GM23338 (cell line): ENCODE results near the gene CTNND2.

Experiments
- CREB1 ChIP-seq: fragments of 250-450 bp; sonication (Bioruptor Pico); IDR thresholded peaks from 2 replicates; pipeline ENCODE4 v1.5.0; 2020; ENCODE audit warnings: low read depth, mild to moderate bottlenecking, moderate library complexity
- EZH2 ChIP-seq: fragments of 200-600 bp; sonication (generic); IDR thresholded peaks from one replicate; pipeline ENCODE4 v1.8.0; 2017; ENCODE audit warnings: antibody characterized with exemption, mild to moderate bottlenecking, low read depth; ENCODE audit not compliant: unreplicated experiment
- EZH2phosphoT487 ChIP-seq: fragments of 200-600 bp; sonication (generic); IDR thresholded peaks from one replicate; pipeline ENCODE4 v1.8.1; 2018; ENCODE audit warnings: antibody characterized with exemption; ENCODE audit not compliant: unreplicated experiment
- JUNB ChIP-seq: IDR thresholded peaks from one replicate; pipeline ENCODE4 v1.6.1; 2016; ENCODE audit warnings: antibody characterized with exemption; ENCODE audit not compliant: unreplicated experiment
- NANOG ChIP-seq: IDR thresholded peaks from 2 replicates; pipeline ENCODE4 v1.6.1; 2016; ENCODE audit warnings: antibody characterized with exemption, borderline replicate concordance
- POLR2AphosphoS5 ChIP-seq: IDR thresholded peaks from 2 replicates; pipeline ENCODE4 v1.6.1; 2016; ENCODE audit warnings: antibody characterized with exemption, low read depth
- STAT1 ChIP-seq: IDR thresholded peaks from one replicate; pipeline ENCODE4 v1.6.1; 2016; ENCODE audit warnings: antibody characterized with exemption; ENCODE audit not compliant: unreplicated experiment
- ZNF114 ChIP-seq: fragments of 250-450 bp; sonication (Bioruptor Pico); IDR thresholded peaks from 2 replicates; pipeline ENCODE4 v1.5.0; 2020; ENCODE audit warnings: mild to moderate bottlenecking, moderate library complexity
- ZNF331 ChIP-seq: fragments of 250-450 bp; sonication (Bioruptor Pico); IDR thresholded peaks from 2 replicates; pipeline ENCODE4 v1.5.0; 2020; ENCODE audit warnings: low read depth, mild to moderate bottlenecking, moderate library complexity
- TF ChIP-seq, protein P1 (sequence below), 2 experiments: fragments of 200-600 bp in 1 of 2; sonication (generic) in 1 of 2; conservative IDR thresholded peaks; 2 replicates each; pipeline versions ENCODE4 v1.5.1 to v1.6.1; 2016 to 2017; ENCODE audit warnings: antibody characterized with exemption in 2 of 2, low read depth in 2 of 2, mild to moderate bottlenecking in 2 of 2, moderate library complexity in 1 of 2
- TF ChIP-seq, protein P2 (sequence below): IDR thresholded peaks from one replicate; pipeline ENCODE4 v1.6.1; 2018; ENCODE audit warnings: antibody characterized with exemption; ENCODE audit not compliant: unreplicated experiment
- TF ChIP-seq, protein P3 (sequence below): IDR thresholded peaks from 2 replicates; pipeline ENCODE4 v1.6.1; 2016; ENCODE audit warnings: antibody characterized with exemption

- TF ChIP-seq, protein P1, sequence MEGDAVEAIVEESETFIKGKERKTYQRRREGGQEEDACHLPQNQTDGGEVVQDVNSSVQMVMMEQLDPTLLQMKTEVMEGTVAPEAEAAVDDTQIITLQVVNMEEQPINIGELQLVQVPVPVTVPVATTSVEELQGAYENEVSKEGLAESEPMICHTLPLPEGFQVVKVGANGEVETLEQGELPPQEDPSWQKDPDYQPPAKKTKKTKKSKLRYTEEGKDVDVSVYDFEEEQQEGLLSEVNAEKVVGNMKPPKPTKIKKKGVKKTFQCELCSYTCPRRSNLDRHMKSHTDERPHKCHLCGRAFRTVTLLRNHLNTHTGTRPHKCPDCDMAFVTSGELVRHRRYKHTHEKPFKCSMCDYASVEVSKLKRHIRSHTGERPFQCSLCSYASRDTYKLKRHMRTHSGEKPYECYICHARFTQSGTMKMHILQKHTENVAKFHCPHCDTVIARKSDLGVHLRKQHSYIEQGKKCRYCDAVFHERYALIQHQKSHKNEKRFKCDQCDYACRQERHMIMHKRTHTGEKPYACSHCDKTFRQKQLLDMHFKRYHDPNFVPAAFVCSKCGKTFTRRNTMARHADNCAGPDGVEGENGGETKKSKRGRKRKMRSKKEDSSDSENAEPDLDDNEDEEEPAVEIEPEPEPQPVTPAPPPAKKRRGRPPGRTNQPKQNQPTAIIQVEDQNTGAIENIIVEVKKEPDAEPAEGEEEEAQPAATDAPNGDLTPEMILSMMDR (conservative IDR thresholded peaks at IDR 0.05; ENCODE audit: low read depth in 2 of 2): no peak
- TF ChIP-seq POLR2AphosphoS5 (no peak), EZH2 (no peak), EZH2phosphoT487 (no peak), CREB1 (CRISPR knock-in tag) (no peak), JUNB (no peak), STAT1 (no peak), ZNF114 (CRISPR knock-in tag) (no peak), ZNF331 (CRISPR knock-in tag) (no peak), NANOG (no peak)
- TF ChIP-seq, protein P2, sequence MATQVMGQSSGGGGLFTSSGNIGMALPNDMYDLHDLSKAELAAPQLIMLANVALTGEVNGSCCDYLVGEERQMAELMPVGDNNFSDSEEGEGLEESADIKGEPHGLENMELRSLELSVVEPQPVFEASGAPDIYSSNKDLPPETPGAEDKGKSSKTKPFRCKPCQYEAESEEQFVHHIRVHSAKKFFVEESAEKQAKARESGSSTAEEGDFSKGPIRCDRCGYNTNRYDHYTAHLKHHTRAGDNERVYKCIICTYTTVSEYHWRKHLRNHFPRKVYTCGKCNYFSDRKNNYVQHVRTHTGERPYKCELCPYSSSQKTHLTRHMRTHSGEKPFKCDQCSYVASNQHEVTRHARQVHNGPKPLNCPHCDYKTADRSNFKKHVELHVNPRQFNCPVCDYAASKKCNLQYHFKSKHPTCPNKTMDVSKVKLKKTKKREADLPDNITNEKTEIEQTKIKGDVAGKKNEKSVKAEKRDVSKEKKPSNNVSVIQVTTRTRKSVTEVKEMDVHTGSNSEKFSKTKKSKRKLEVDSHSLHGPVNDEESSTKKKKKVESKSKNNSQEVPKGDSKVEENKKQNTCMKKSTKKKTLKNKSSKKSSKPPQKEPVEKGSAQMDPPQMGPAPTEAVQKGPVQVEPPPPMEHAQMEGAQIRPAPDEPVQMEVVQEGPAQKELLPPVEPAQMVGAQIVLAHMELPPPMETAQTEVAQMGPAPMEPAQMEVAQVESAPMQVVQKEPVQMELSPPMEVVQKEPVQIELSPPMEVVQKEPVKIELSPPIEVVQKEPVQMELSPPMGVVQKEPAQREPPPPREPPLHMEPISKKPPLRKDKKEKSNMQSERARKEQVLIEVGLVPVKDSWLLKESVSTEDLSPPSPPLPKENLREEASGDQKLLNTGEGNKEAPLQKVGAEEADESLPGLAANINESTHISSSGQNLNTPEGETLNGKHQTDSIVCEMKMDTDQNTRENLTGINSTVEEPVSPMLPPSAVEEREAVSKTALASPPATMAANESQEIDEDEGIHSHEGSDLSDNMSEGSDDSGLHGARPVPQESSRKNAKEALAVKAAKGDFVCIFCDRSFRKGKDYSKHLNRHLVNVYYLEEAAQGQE: no peak
- TF ChIP-seq, protein P3, sequence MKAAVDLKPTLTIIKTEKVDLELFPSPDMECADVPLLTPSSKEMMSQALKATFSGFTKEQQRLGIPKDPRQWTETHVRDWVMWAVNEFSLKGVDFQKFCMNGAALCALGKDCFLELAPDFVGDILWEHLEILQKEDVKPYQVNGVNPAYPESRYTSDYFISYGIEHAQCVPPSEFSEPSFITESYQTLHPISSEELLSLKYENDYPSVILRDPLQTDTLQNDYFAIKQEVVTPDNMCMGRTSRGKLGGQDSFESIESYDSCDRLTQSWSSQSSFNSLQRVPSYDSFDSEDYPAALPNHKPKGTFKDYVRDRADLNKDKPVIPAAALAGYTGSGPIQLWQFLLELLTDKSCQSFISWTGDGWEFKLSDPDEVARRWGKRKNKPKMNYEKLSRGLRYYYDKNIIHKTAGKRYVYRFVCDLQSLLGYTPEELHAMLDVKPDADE: no peak
Observed at GRCh38 chr5:11227064-11227463, 677.2 kb downstream of the CTNND2 start.
